ENCODE results near the gene MROH2B. TPM values are rescaled to one million over a fixed set of nuclear protein-coding genes. Genes with fewer than 3 reads are reported as not detected.

The MROH2B gene
- total RNA-seq, result not detected

- no peaks in the 10 kb centered on the region for H3K27me3 ChIP-seq
- no peak within 1 kb of the TSS for H3K9ac ChIP-seq (ENCODE audit: low read depth in 2 of 2, low read length in 2 of 2)
- H3K4me3 ChIP-seq, result no peak within 1 kb of the TSS
- no peaks in the 10 kb centered on the region for H3K36me3 ChIP-seq
- no peak within 1 kb of the TSS for H3K27ac ChIP-seq
- no peaks in the 10 kb centered on the region for H3K4me1 ChIP-seq
- intact Hi-C loops (cut with DNase I), result no loop called here
- TF ChIP-seq, protein P1, sequence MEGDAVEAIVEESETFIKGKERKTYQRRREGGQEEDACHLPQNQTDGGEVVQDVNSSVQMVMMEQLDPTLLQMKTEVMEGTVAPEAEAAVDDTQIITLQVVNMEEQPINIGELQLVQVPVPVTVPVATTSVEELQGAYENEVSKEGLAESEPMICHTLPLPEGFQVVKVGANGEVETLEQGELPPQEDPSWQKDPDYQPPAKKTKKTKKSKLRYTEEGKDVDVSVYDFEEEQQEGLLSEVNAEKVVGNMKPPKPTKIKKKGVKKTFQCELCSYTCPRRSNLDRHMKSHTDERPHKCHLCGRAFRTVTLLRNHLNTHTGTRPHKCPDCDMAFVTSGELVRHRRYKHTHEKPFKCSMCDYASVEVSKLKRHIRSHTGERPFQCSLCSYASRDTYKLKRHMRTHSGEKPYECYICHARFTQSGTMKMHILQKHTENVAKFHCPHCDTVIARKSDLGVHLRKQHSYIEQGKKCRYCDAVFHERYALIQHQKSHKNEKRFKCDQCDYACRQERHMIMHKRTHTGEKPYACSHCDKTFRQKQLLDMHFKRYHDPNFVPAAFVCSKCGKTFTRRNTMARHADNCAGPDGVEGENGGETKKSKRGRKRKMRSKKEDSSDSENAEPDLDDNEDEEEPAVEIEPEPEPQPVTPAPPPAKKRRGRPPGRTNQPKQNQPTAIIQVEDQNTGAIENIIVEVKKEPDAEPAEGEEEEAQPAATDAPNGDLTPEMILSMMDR (IDR thresholded peaks at IDR 0.05), result no peak
- H3K9me3 ChIP-seq, result no peaks in the 10 kb centered on the region
- DNase-seq, result no peak
These were observed at the start of gene MROH2B for GRCh38 chr5:41071242-41071641. TSS of gene MROH2B (minus strand) at chr5:41071342. CDS start at chr5:41070852, 490 bp downstream.

GRCh38 chr5:41120600-41120999 is 49.5 kb upstream of the MROH2B start:
- no peak overlapping the region for H3K4me3 ChIP-seq
- H3K4me1 ChIP-seq, result no peaks in the 10 kb centered on the region
- no peak overlapping the region for H3K27ac ChIP-seq
- TF ChIP-seq, protein P1 (IDR thresholded peaks at IDR 0.05), result no peak
- no peaks in the 10 kb centered on the region for H3K9me3 ChIP-seq
- H3K36me3 ChIP-seq, result no peaks in the 10 kb centered on the region
- intact Hi-C loops (cut with DNase I), result no loop called here
- no peaks in the 10 kb centered on the region for H3K27me3 ChIP-seq
- no peak for DNase-seq
- no peak overlapping the region for H3K9ac ChIP-seq (ENCODE audit: low read depth in 2 of 2, low read length in 2 of 2)

GRCh38 chr5:41118177-41118576 is 47.0 kb upstream of the MROH2B start:
- H3K4me1 ChIP-seq, result no peaks in the 10 kb centered on the region
- intact Hi-C loops (cut with DNase I), result no loop called here

DNA sequence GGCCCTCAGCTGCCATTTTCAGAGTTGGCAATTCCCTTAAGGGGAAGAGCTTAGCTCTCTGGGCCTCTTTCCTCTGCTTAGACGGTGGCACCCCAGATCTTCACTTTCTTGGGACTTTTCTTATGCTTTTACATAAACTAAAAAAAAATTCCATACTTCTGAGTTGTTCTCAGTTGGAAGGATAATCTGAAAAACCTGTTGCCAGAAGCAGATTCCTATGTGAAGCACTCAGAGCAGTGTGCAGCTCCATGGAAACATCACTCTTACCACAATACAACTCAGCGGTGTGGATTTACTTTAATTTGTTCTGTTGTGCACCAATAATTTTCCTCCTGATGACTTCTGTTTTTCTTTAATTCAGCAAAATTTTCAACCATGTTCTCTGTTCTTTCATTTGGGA is 44.1 kb upstream of the MROH2B start:
- H3K36me3 ChIP-seq, result no peaks in the 10 kb centered on the region
- H3K9ac ChIP-seq (ENCODE audit: low read depth in 2 of 2, low read length in 2 of 2), result no peak overlapping the region
- no peak overlapping the region for H3K27ac ChIP-seq
- H3K4me3 ChIP-seq, result no peak overlapping the region
- no peaks in the 10 kb centered on the region for H3K4me1 ChIP-seq
- TF ChIP-seq, protein P1 (IDR thresholded peaks at IDR 0.05), result no peak
- H3K9me3 ChIP-seq, result no peaks in the 10 kb centered on the region
- intact Hi-C loops (cut with DNase I), result no loop called here
- no peaks in the 10 kb centered on the region for H3K27me3 ChIP-seq
- DNase-seq, result no peak

More at GRCh38 chr5:41118177-41118576, 47.0 kb upstream of the MROH2B start:
- TF ChIP-seq, protein P1 (IDR thresholded peaks at IDR 0.05), result no peak
- Histone ChIP-seq H3K36me3 (no peaks in the 10 kb centered on the region), H3K27ac (no peak overlapping the region), H3K9me3 (no peaks in the 10 kb centered on the region), H3K27me3 (no peaks in the 10 kb centered on the region), H3K9ac (ENCODE audit: low read depth in 2 of 2, low read length in 2 of 2) (no peak overlapping the region), H3K4me3 (no peak overlapping the region)
- no peak for DNase-seq

- Histone ChIP-seq H3K4me1 (no peaks in the 10 kb centered on the region), H3K4me3 (no peak overlapping the region), H3K27me3 (no peaks in the 10 kb centered on the region), H3K27ac (no peak overlapping the region), H3K9me3 (no peaks in the 10 kb centered on the region), H3K9ac (ENCODE audit: low read depth in 2 of 2, low read length in 2 of 2) (no peak overlapping the region), H3K36me3 (no peaks in the 10 kb centered on the region)
- TF ChIP-seq, protein P1 (IDR thresholded peaks at IDR 0.05), result no peak
- intact Hi-C loops (cut with DNase I), result no loop called here
- DNase-seq, result no peak
These were observed 41.6 kb upstream of the MROH2B start for GRCh38 chr5:41112486-41113455.

Measured in colonic mucosa (tissue), 4 donors.